Epithelial cell of proximal tubule (primary cell): ENCODE results near the gene DIS3L2. TPM values are rescaled to one million over a fixed set of nuclear protein-coding genes. Genes with fewer than 3 reads are reported as not detected.

Experiments used
- DNase-seq: peaks from one replicate; pipeline ENCODE4 v3.0.0-alpha.2; 2011; ENCODE audit warnings: low read depth
- H3K4me3 ChIP-seq: 2 replicates; pipeline ENCODE4 v1.5.1; 2011; ENCODE audit warnings: low read depth, mild to moderate bottlenecking, low read length
- CTCF ChIP-seq: conservative IDR thresholded peaks from 2 replicates; pipeline ENCODE4 v1.5.1; 2012; ENCODE audit warnings: low read depth, mild to moderate bottlenecking, low read length
- total RNA-seq: library from RNA; depleted of rRNA; stranded (reverse); fragments of >200 nt; gene quantifications from 2 replicates; pipeline ENCODE4 v1.2.3, GENCODE V29; 2015

The DIS3L2 gene
- total RNA-seq, 1 donor from 2014 or later, result 31.6 TPM

DNA sequence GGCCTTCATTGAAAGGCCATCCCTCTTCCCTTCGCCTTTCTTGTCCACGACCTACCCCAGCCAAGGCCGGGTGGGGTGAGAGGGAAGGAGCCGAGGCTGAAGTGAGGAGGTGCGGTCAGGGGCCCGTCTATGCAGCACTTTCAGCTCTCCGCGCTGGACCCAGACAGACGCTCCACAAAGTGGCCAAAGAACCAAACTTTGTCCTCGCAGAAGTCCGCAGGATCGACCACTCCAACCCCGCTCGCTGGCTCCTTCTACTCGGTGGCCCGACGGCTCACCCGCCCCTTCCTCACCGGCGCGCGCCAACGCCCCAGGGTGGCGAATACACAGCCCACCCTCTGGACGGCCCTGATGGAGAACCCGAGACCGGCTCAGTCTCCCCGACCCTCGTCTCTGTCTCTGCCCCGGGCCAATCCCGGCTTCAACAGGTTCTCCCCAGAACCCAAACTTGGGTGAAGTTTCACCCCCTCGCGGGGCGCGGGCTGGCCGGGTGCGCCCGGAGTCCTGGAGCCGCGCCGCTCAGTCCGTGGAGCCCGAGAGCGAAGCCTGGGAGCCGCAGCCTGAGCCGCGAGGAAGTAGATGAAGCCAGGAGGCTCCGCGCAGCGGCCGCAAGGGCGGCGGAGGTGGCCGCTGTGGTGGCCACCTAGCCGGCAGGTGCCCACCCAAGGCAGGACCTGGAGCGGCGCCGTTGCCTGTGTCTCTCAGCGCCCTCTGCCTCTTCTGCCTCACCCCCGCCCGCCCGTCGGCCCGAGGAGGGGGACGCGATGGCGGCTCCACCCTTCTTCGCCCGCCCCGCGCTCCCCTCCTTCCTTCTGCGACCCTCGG, 390.4 kb downstream of the DIS3L2 start:
- no peak for DNase-seq
- TF ChIP-seq CTCF, result no peak
- no peak overlapping the region for H3K4me3 ChIP-seq

- no peak for TF ChIP-seq CTCF
- DNase-seq, result no peak
- H3K4me3 ChIP-seq, result no peak overlapping the region
Observed at GRCh38 chr2:232352511-232353091, 391.1 kb downstream of the DIS3L2 start.

DNA sequence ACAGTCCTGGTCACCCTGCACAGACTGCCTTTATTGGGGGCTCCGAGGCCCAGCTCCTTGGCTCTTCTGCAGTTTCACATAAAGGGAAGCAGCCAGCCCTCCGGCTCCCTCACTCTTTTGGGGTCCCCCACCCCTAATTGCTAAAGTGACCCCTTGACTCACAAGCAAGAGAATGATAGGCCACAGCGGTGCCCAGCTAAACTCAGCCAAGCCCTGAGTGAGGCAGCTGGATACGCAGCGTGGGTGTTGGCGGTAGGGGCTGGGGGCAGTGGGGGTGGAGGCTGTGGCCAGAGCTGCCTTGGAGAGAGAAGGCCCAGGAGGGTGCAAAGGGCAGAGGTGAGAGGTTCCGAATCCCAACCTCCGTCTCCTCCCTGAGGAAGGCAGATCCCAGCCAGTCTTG, 391.6 kb downstream of the DIS3L2 start:
- TF ChIP-seq CTCF, result no peak
- H3K4me3 ChIP-seq, result no peak overlapping the region

DNA sequence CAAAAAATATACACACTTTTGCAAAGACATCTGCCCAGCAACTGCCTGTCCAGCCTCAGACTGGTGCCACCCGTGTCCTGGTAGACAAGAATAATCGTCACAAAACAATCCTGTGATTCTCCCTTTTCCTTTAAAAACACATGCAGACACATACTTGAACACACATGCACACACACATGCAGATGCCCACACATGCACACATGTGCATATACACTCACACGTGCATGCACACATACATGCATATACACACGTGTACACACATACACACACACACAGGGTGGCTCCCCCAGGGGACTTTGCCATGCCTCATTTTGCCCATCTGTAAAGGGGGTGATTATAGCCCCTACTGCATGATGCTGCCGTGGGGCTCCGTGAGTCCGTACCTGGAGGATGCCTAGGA, 392.1 kb downstream of the DIS3L2 start:
- H3K4me3 ChIP-seq, result no peak overlapping the region
- no peak for DNase-seq
- no peak for TF ChIP-seq CTCF

More for the DNA sequence above, 391.6 kb downstream of the DIS3L2 start:
- no peak for DNase-seq

DNA sequence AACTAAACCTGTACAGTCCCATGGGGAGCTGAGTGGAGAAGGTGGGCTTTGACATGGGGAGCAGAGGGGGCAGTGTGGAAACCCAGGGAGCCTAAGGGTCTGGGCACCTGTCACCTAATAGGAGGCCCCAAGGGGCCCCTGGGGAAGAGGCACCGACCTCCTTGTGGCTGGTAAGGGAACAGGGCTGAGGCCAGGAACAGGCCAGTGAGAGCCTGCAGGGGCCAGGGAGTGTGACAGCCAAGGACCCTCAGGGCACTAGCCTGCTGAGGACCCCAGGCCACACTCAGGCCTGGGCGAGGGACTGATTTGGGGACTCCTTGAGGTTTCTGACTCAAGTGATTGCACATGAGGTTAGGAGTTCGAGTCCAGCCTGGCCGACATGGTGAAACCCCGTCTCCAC, 392.6 kb downstream of the DIS3L2 start:
- no peak for TF ChIP-seq CTCF
- no peak overlapping the region for H3K4me3 ChIP-seq
- no peak for DNase-seq

- no peak for TF ChIP-seq CTCF
- H3K4me3 ChIP-seq, result no peak overlapping the region
- DNase-seq, result no peak
Observed at GRCh38 chr2:232361646-232362045, 400.1 kb downstream of the DIS3L2 start.
